ENCODE results near the gene PHACTR3. TPM values are rescaled to one million over a fixed set of nuclear protein-coding genes. Genes with fewer than 3 reads are reported as not detected.

PHACTR3 gene
- total and polyA plus RNA-seq, 2 of the 8 experiments (the other 6 are each of a cell fraction or from before 2014, with no cell fraction given), result 0.05 to 0.13 TPM

- no peak overlapping the region; the same call in 1 of the 2 replicates for H2BK5ac ChIP-seq (ENCODE audit: low read depth, low read length)
- peak overlapping the region; percentile 1 for H4K91ac ChIP-seq (replicated peaks; ENCODE audit: insufficient read length, low read length)
- no peak overlapping the region for H3K9ac ChIP-seq (replicated peaks in 1 of 4; ENCODE audit: extremely low read depth in 1 of 4, low read depth in 3 of 4, low read length in 3 of 4)
- H3K23ac ChIP-seq (ENCODE audit: insufficient read length), result no peak overlapping the region
- no peak overlapping the region for H3K4me3 ChIP-seq (ENCODE audit: extremely low read depth in 1 of 4, insufficient read depth in 2 of 4, low read depth in 3 of 4, low read length in 4 of 4)
- no peak overlapping the region for H3K14ac ChIP-seq (ENCODE audit: insufficient read length)
- H4K20me1 ChIP-seq (replicated peaks in 1 of 2; ENCODE audit: control insufficient read depth in 1 of 2, insufficient read depth in 2 of 2, low read length in 2 of 2), result peaks cover 0 to 4% of the 10 kb centered on the region in 2 experiments
- no peak overlapping the region for H3K18ac ChIP-seq (ENCODE audit: extremely low read depth, low read length)
- H3K79me2 ChIP-seq (ENCODE audit: control insufficient read depth in 1 of 2, insufficient read depth in 2 of 2, low read length in 2 of 2), result no peaks in the 10 kb centered on the region
- no peaks in the 10 kb centered on the region; a peak in 1 of 8 replicates for H3K36me3 ChIP-seq (ENCODE audit: control insufficient read depth in 2 of 4, insufficient read depth in 4 of 4, low read length in 3 of 4)
- no peak overlapping the region for H2AK5ac ChIP-seq (ENCODE audit: low read depth, low read length)
- H4K5ac ChIP-seq (ENCODE audit: insufficient read length, low read depth, low read length), result no peak overlapping the region
- H2BK12ac ChIP-seq (ENCODE audit: low read depth, low read length), result peak overlapping the region; percentile 23; the same call in 1 of the 2 replicates
- H3K27ac ChIP-seq (ENCODE audit: low read depth, low read length), result no peak overlapping the region
- no peaks in the 10 kb centered on the region for H3K4me1 ChIP-seq (replicated peaks in 1 of 4; ENCODE audit: control insufficient read depth in 3 of 4, insufficient read depth in 4 of 4, low read length in 3 of 4)
- H3K9me3 ChIP-seq (ENCODE audit: insufficient read depth in 2 of 2, low read depth in 1 of 2, low read length in 1 of 2), result peaks cover 58 to 89% of the 10 kb centered on the region in 2 experiments
- 84% methylated on average over 15 of the region's 15 CpGs; no CpG with 5 or more reads in 1 of the 2 experiments for WGBS, 2 experiments (ENCODE audit: extremely low coverage in 1 of 2, insufficient coverage in 1 of 2, insufficient read length in 1 of 2, insufficient replicate concordance in 2 of 2, low coverage in 1 of 2, low lambda C conversion rate in 2 of 2, missing lambda C conversion rate in 1 of 2)
- H4K8ac ChIP-seq (ENCODE audit: extremely low read depth, insufficient read depth, low read length), result no peak overlapping the region
- peaks cover 4% of the 10 kb centered on the region; the same call in 1 of the 2 replicates for H3K23me2 ChIP-seq (ENCODE audit: low read depth, low read length)
- DNase-seq (ENCODE audit: low read depth in 1 of 2, low spot score in 2 of 2) (no peak), FAIRE-seq (no peak)
- H3K56ac ChIP-seq (replicated peaks; ENCODE audit: insufficient read length, low read depth, low read length), result no peak overlapping the region
- no peak overlapping the region for H2BK15ac ChIP-seq (ENCODE audit: low read length)
- H3K79me1 ChIP-seq (ENCODE audit: low read depth, low read length), result no peaks in the 10 kb centered on the region
- ChIA-PET CTCF (ENCODE audit: partially characterized antibody) (interaction anchor here (2.0 kb wide), 1 partner anchor 13 kb away, joined by 5 read pairs; no protein-coding TSS in a partner anchor), POLR2A (ENCODE audit: partially characterized antibody) (no interaction called here)
- H2BK20ac ChIP-seq (ENCODE audit: low read length), result no peak overlapping the region
- H2BK120ac ChIP-seq (replicated peaks; ENCODE audit: low read depth, low read length), result no peak overlapping the region
- no peak overlapping the region for H2AFZ ChIP-seq (ENCODE audit: low read length)
- no peak overlapping the region; a peak in 1 of 4 replicates for H3K4me2 ChIP-seq (ENCODE audit: insufficient read depth in 1 of 2, low read depth in 2 of 2, low read length in 2 of 2)
- H3K4ac ChIP-seq (replicated peaks; ENCODE audit: insufficient read length, low read depth, low read length), result no peak overlapping the region
- H3K27me3 ChIP-seq (replicated peaks in 1 of 4; ENCODE audit: control insufficient read depth in 3 of 4, extremely low read depth in 1 of 4, insufficient read depth in 3 of 4, low read length in 3 of 4), result peaks cover 0 to 13% (median 2%) of the 10 kb centered on the region in 4 experiments; a peak in 3 of 7 replicates
- TF ChIP-seq GTF2F1 (IDR thresholded peaks at IDR 0.05; ENCODE audit: borderline replicate concordance, low read depth, low read length) (no peak), EGR1 (IDR thresholded peaks at IDR 0.05; ENCODE audit: borderline replicate concordance, low read depth, low read length) (no peak), SUZ12 (IDR thresholded peaks at IDR 0.05; ENCODE audit: low read length) (no peak), MAFK (IDR thresholded peaks at IDR 0.05; ENCODE audit: low read depth, low read length) (no peak), CHD2 (IDR thresholded peaks at IDR 0.05; ENCODE audit: low read length) (no peak), SRF (IDR thresholded peaks at IDR 0.05; ENCODE audit: low read depth, low read length) (no peak)
Measured at GRCh38 chr20:59584278-59584925, 19.9 kb upstream of the PHACTR3 start.
